DMS53 treated with DMSO at 0.1 percent for 48 hours (cell line): ENCODE data around the gene NFAT5.
A peak's percentile ranks its signal among the peaks of the same experiment; 100 is the strongest.

Experiments used
- DNase-seq: peaks from one replicate; lab custom pipeline; 2025; ENCODE audit not compliant: unreplicated experiment; lab: John Stamatoyannopoulos, UW

The NFAT5 gene

DNA sequence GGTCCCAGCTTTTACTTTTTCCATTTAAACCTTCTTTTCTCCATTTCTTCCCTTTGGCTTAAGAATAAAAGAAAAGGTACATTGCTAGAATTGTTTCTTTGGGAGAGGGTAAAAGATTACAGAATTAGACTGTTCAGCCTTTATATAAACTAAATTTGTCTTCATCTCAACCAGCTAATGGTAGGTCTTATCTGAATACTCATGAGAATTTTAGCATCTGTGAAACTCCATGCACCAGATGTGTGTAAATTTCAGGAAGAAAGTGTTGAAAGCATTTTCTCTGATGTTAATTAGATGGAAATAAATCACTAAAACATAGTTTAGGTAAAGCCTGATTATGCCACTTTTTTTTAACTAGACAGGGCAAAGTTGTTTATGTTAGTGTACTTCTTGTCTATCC lies 135.7 kb downstream of the NFAT5 start:
- DNase-seq = no peak

DNA sequence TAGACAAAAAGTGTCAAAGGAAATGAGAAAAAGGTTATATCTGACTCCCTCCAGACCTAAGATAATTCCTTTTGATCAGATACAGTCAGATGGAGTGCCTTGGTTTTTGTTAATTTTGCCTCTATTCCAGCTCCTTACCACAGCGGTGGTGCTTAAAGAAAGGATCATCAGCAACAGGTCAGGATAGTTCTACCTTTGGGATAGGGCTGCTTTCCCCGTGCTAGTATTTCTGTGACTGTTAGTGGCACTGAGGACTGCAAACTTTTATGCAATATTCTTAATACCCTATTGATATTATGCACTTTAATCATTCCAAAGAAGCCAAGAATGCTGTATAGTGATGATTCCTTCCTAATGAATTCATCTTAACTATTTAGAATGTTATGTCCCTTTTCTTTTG lies 136.1 kb downstream of the NFAT5 start:
- DNase-seq = no peak

GRCh38 chr16:69703638-69704037 lies 137.9 kb downstream of the NFAT5 start:
- no peak for DNase-seq

DNA sequence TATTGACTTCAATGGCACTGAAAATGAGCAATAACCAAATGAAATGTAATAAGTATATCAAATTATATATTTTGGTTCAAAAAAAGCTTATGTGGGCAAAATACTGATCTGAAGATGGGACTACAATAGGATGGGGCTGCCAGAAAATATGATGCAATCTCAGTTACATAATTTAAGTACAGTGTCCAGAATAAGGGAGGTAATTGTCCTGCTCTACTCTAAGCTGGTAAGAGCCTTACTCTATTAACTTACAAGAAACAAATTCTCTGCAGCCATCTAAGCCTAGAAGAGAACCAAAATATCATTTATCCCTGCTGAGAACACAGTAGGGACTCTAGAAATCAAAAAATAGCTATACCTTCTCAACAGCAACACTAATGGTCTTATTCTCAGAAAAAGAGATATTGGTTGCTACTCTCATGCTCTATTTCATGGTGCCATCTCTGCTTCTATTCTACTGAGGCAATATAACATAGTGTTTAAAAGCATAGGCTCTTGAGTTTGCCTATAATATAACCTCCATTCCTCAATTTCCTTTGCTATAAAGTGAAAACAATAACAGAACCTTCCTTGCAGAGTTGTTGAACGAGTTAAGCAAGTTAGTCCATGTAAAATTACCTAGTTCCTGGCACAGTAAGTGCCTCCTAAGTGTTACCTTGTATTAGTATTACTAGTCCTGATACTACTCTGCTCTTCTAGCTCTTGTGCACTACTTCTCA lies 140.6 kb downstream of the NFAT5 start:
- peak; percentile 31 for DNase-seq

GRCh38 chr16:69706975-69707340 lies 141.2 kb downstream of the NFAT5 start:
- no peak for DNase-seq

DNA sequence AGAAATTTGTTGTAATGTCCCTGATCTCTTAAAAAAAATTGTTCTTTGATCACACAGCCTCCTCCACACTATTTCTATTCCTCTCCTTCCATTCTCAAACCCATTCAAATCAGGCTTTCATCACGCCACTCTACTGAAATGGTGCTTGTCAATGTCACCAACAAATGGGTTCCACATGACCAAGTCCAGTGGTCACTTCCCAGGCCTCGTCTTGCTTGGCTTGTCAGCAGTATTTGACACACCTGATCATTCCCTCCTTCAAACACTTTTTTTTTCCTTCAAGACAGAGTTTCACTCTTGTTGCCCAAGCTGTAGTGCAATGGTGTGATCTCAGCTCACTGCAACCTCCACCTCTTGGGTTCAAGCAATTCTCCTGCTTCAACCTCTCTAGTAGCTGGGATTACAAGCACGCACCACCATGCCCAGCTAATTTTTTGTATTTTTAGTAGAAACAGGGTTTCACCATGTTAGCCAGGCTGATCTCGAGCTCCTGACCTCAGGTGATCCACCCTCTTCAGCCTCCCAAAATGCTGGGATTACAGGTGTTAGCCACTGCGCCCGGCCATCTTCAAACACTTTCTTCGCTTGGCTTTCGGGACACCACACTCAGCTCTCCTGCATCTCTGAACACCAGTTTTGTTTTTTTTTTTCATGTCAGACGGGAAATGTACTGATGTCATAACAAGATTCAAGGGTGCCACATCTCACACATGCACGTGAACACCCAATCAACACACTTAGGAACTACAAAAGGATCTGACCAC lies 142.3 kb downstream of the NFAT5 start:
- no peak for DNase-seq

- DNase-seq = peak; percentile 39
Measured at GRCh38 chr16:69709456-69710084, 143.8 kb downstream of the NFAT5 start.

- no peak for DNase-seq
Measured at GRCh38 chr16:69711115-69711740, 145.5 kb downstream of the NFAT5 start.

DNA sequence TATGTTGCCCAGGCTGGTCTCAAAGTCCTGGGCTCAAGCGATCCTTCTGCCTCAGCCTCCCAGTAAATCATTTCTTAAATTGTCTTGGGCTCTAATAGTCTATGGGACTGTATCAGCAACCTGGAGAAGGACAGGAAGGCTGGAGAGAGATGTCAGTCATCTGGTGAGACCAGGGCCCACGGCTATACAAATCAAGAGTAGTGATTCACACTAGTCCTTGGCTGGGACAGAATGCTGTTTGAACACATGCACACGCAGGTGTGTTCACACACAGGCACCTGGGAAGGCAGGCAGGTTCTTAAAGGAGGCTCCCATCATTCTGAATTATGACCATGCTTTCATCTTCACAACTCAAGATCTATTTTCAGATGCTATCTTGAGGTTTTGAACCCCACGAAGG lies 146.5 kb downstream of the NFAT5 start:
- no peak for DNase-seq

DNA sequence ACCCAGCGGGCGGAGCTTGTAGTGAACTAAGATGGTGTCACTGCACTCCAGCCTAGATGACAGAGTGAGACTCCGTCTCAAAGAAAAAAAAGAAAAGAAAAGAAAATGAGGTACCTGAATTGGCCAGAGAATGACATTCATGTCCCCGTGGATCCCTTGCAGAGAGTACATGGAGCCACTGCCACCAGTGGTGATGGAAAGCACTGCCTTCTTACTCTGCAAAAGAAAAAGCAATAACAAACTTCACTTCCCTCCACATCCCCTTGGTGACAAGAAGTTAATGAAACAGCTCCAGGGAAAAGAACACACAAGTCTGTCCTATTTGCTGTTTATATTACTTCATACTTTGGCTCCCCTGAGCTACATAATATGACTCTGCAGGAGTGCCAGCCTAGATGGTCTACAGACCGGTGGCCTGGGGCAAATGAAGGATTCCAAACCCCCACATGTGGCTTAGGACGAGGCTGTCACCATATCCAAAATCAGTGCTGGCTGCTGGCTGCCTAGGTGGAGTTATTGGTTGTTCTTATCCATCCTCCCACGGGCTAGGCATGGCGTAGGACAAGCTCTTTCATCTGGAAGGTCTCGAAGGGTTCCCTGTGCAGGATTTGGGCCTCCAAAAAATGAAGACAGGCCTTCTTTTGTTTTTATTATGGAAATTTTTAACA lies 147.3 kb downstream of the NFAT5 start:
- DNase-seq = no peak

DNA sequence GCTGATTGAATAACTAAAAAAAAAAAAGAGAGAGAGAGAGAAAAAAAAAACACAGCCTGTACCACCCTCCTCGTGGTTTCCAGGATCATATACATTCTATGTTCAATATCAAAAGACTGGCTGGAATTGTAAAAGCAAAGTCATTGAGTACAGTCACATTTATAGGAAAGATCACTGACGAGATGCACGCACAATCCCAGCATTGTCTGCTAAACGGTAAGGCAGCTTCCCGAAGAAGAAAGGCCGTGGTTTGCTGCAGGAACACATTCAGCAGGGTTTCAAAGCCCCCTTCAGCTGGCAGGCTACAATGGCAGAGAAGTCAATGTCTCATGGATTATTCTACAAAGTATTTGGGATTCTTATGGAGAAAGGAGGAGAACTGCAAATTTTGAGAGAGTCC lies 151.3 kb downstream of the NFAT5 start:
- DNase-seq = no peak

GRCh38 chr16:69718111-69718764 lies 152.5 kb downstream of the NFAT5 start:
- no peak for DNase-seq

DNA sequence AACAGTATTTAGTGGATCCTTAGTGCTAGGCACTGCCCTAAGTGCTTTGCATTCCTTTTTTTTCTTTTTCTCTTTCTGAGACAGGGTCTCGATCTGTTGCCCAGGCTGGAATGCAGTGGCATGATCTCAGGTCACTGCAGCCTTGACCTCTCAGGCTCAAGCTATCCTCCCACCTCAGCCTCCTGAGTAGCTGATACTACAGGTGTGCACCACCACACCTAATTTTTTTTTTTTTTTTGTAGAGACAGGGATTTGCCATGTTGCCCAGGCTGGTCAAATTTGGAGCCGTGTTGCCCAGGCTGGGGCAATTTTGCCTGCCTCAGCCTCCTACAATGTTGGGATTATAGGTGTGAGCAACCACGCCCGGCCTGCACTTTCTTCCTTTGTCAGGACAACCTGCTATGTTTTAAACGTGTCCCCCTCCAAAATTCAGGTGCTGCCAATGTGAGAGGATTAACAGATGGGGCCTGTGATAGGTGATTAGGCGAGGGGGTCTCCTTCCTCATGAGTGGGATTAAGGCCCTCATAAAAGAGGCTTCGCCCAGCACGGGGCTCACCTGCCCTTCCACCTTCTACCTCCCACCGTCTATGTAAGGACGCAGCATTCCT lies 155.2 kb downstream of the NFAT5 start:
- DNase-seq = no peak

DNA sequence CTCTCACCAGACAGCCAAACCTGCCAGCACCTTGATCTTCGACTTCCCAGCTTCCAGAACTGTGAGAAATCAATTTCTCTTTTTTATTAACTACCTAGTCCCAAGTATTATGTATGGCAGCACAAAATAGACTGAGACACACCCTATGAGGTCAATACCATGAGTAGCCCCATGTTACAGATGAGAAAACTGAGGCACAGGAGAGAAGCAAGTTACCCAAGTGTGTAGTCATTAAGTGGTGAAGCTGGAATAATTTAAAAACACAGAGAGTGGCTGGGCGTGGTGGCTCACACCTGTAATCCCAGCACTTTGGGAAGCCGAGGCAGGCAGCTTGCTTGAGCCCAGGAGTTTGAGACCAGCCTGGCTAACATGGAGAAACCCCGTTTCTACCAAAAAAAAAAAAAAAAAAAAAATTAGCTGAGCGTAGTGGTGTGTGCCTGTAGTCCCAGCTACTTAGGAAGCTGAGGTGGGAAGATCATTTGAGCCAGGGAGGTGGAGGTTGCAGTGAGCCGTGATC lies 155.7 kb downstream of the NFAT5 start:
- no peak for DNase-seq

DNA sequence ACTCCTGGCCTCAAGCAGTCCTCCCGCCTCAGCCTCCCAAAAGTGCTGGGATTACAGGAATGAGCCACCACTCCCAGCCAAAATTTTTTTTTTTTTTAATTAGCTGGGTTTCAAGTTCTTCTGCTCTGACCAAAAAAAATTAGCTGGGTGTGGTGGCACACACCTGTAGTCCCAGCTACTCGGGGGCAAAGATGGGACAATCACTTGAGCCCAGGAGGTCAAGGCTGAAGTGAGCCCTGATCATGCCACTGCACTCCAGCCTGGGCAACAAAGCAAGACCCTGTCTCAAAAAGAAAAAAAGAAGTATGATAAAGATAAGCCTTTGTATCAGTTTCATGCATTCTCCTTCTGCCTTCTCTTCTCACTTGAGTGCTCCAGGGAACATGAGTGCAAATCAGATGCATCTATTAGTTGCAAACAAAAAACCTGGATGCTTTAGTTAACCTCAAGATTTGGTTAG lies 158.7 kb downstream of the NFAT5 start:
- DNase-seq = no peak

GRCh38 chr16:69724981-69725479 lies 159.3 kb downstream of the NFAT5 start:
- no peak for DNase-seq

GRCh38 chr16:69725480-69726312 lies 159.9 kb downstream of the NFAT5 start:
- DNase-seq = no peak

DNA sequence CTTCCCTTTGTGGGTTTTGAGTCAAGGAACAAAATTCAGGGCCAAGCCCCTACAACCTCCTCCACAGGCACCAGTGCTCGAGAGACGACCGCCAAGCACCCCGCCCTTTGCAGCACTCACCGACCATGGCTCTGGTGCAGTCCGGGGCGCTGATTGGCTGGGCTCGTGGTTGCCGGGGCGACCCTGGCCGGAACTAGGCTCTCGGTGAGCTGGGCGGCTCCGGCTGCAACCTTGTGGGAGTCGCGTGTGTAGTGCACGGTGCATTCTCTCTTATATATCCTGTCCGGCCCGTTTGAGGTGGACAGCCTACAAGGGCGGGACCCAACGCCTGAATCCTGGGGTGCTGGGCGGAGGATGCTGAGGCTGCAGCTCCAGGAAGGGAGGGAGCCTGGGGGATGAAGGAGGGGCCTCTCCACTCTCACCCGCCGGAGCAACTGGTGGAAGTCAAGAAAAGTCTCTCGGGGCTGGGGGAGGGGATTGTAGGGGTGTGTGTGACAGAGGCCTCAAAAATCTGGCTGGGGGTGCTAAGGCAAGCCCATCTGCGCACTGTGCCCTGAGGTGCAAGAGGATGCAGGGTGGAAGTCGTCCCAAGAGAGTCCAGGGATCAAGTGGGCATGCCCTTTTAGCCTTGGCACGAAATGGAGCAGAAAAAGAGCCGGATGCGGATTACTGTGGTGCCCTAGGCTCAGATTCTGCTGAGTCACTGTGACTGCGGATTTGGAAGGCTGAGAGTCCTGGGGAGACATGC lies 160.7 kb downstream of the NFAT5 start, which contains the start of gene NQO1:
NQO1 (minus strand) TSS at position 248 of the 748 bp plus-strand sequence; CDS start at position 127, 121 bp downstream.
- DNase-seq = peak; percentile 86
